Epidermal melanocyte (primary cell): ENCODE measurements around the gene IRF2BPL.

Experiments used
- DNase-seq: peaks from one replicate; pipeline ENCODE4 v3.0.0; 2011; ENCODE audit warnings: low spot score; ENCODE audit not compliant: insufficient read length

The IRF2BPL gene

GRCh38 chr14:76987956-76988520 is 40.5 kb downstream of the IRF2BPL start:
- no peak for DNase-seq

DNA sequence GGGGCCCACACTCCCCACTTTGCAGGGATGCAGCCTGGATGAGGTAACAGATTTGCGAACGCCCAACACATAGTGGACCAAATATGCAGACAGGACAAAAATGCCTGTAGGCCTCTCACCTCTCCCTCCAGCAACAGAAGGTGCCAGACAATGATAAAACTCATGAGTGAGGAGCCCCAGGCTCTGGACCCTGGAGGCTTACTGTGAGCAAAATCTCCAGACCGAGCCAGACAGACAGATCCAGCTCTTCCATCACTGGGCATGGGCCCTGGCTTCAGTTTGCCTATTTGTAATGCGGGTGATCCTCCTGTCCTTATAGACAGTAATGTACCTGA is 42.3 kb downstream of the IRF2BPL start:
- DNase-seq = no peak

DNA sequence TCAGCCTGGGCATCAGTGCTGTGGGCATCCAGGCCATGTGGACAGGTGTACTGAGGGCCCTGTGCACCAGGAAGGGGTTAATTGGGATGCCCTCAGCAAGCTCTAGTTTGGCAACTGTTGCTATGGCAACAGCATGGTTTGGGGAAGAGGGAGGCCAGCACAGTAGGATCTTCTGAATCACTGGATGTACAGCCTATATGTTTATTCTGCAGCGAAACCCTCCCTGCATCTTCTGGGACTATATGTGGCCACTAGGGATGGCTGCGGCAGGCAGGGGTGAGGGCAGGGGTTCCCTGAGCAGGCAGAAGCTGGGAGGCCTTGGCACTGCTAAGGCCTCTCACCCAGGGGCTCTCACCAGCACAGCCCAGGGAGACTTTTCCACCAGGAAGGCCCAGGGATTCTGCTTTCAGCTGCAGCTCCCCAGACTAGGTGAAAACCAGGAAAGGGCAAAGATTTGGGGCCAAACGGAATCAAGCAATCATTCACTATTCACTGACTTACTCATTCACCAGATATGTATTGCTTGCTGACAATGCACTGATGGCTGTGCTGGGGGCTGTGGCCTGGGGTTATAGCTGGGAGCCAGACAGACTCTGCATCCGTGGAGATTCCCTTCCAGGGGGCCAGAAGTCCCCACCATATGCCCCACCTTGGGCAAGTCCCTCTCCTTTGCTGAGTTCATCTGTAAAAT is 42.8 kb downstream of the IRF2BPL start:
- DNase-seq = no peak

- peak; percentile 83 for DNase-seq
Measured at GRCh38 chr14:76984787-76985375, 43.6 kb downstream of the IRF2BPL start.

DNA sequence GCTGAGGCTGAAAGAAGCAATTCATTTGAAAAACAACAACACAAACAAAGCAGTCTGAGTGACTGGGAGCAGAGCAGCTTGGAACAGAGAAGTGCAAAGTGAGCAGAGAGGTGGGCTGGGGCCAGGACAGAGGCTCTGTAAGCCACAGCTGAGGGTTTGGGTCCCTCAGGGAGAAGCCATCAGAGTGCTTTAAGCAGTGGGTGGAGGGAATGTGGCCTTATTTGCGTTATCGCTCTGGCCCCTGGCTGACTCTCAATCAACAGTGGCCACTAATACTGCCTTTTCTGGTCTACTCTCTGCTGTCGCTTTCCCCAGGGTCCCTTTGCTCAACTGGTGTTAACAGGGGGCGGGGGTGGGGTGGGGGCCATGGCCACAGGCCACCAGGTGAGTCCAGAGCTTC is 44.2 kb downstream of the IRF2BPL start:
- DNase-seq = no peak

- no peak for DNase-seq
Measured at GRCh38 chr14:76981670-76982069, 46.8 kb downstream of the IRF2BPL start.

DNA sequence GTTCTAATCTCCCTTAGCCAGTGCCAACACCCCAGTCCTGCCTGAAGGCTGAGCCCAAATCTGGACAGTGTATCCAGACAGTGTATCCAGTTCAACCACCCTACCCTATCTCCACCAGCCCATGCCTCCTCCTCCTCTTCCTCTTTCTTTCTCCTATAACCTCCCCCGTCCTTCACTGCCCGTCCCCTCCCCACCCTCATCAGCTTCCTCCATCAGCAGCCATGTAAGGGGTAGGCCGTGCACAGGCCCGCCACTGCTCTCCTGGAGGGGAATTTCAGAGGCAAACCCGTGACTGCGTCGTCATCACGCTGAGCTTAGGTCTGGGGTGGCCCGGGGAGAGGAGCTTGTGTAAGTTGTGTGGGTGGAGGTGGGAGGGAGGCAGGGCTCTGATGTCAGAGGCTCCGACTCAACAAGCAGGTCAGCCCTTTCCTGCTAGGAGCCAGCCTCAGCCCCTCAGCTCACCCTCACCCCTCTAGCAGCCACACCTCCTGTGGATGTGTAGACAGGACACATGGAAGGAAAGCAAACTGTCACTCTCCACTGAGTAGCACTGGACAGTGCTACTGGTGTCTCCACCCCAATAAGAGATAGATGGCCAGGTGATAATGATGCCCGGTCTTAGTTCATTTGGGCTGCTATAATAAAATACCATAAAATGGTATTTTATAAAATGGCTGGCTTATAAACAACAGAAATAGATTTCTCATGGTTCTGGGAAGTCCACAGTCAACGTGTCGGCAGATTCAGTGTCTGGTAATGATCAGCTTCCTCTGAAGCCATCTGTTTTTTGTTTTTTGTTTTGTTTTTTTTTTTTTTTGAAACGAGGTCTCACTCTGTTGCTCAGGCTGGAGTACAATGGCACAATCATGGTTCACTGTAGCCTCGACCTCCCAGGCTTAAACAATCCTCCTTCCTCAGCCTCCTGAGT is 50.5 kb downstream of the IRF2BPL start:
- no peak for DNase-seq

DNA sequence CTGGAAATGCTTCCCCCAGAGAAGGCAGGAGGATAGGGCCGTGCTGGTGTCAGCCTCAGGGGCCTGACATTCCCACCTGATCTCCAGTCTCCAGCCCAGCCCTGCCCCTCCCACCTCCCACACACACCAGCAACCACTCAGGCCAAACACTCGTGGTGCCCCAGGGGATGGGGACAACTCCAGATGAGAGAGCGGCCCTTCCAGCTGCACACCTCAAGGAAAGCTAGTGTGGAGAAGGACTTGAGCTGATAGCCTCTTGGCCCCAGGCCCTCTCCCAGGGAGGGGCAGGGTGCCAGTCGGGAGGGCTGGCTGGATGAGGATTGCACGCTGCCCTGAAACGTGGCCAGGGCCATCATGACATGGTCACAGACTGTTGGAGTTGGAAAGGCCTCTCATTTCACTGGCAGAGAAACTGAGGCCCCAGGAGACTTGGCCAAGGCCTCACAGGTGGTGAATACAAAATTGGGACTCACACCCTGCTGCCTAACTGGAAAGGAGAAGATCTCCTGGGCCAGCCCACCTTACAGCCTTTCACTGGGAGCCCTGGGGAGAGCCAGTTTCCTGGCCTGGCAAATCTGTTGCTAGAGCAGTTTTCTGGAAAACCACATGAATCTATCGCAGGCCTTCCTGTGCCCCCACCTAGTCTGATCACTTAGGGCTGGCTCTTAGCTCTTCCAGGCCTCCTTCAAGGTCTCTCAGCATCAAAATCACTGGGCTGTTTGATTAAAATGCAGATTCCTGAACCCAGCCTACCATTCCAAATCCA is 52.1 kb downstream of the IRF2BPL start:
- no peak for DNase-seq

- DNase-seq = no peak
Measured at GRCh38 chr14:76975812-76976211, 52.7 kb downstream of the IRF2BPL start.

GRCh38 chr14:76975051-76975450 is 53.5 kb downstream of the IRF2BPL start:
- DNase-seq = no peak
